Smooth muscle cell (in vitro differentiated cells): ENCODE results near the gene BCL2L13. TPM values are rescaled to one million over a fixed set of nuclear protein-coding genes. Genes with fewer than 3 reads are reported as not detected.

Source experiments
- DNase-seq: peaks from one replicate; lab custom pipeline; 2025; ENCODE audit not compliant: unreplicated experiment; lab: John Stamatoyannopoulos, UW
- H2AFZ ChIP-seq: fragments of 200-600 bp; sonication (generic); 2 replicates; pipeline ENCODE4 v1.6.0; 2016; ENCODE audit warnings: antibody characterized with exemption, low read depth, mild to moderate bottlenecking
- H3F3A ChIP-seq: fragments of 200-600 bp; sonication (generic); 2 replicates; pipeline ENCODE4 v1.6.0; 2017; ENCODE audit warnings: antibody characterized with exemption, low read depth
- H3K27ac ChIP-seq: fragments of 200-600 bp; sonication (generic); 2 replicates; pipeline ENCODE4 v1.5.1; 2016; ENCODE audit warnings: low read depth, mild to moderate bottlenecking
- H3K27me3 ChIP-seq: fragments of 200-600 bp; sonication (generic); 2 replicates; pipeline ENCODE4 v1.6.1; 2016; ENCODE audit warnings: low read depth, mild to moderate bottlenecking
- H3K36me3 ChIP-seq: fragments of 200-600 bp; sonication (generic); 2 replicates; pipeline ENCODE4 v1.5.1; 2016; ENCODE audit warnings: low read depth
- H3K4me1 ChIP-seq: fragments of 200-600 bp; sonication (generic); 2 replicates; pipeline ENCODE4 v1.5.1; 2016; ENCODE audit warnings: low read depth
- H3K4me2 ChIP-seq: fragments of 200-600 bp; sonication (generic); 2 replicates; pipeline ENCODE4 v1.6.0; 2016; ENCODE audit warnings: mild to moderate bottlenecking
- H3K4me3 ChIP-seq: fragments of 200-600 bp; sonication (generic); 2 replicates; pipeline ENCODE4 v1.5.1; 2016; ENCODE audit warnings: mild to moderate bottlenecking
- H3K79me2 ChIP-seq: fragments of 200-600 bp; sonication (generic); 2 replicates; pipeline ENCODE4 v1.6.0; 2016; ENCODE audit warnings: low read depth, mild to moderate bottlenecking
- H3K9ac ChIP-seq: fragments of 200-600 bp; sonication (generic); 2 replicates; pipeline ENCODE4 v1.6.0; 2016; ENCODE audit warnings: low read depth
- H3K9me3 ChIP-seq: fragments of 200-600 bp; sonication (generic); replicated peaks from 2 replicates; pipeline ENCODE4 v1.5.1; 2016; ENCODE audit warnings: low read depth
- H4K20me1 ChIP-seq: fragments of 200-600 bp; sonication (generic); 2 replicates; pipeline ENCODE4 v1.6.0; 2016; ENCODE audit warnings: low read depth
- CTCF ChIP-seq: fragments of 200-600 bp; sonication (generic); IDR thresholded peaks from 2 replicates; pipeline ENCODE4 v1.5.1; 2017; ENCODE audit warnings: borderline replicate concordance, mild to moderate bottlenecking, antibody characterized with exemption; ENCODE audit not compliant: insufficient read depth, poor library complexity, severe bottlenecking
- WGBS: methylation state at CpG from one replicate; pipeline ENCODE4 v1.1.7; 2016; ENCODE audit warnings: low lambda C conversion rate; 5-methylcytosine and 5-hydroxymethylcytosine counted together
- polyA plus RNA-seq: library from polyadenylated mRNA; unstranded; fragments of >200 nt; fragmentation: Nextera tagmentation; extraction: Ambion mirVana; gene quantifications from 2 replicates; pipeline ENCODE4 v1.2.1, GENCODE V29; 2016
- total RNA-seq: library from RNA; depleted of rRNA; stranded (reverse); fragments of >200 nt; gene quantifications from 2 replicates; pipeline ENCODE4 v1.2.3, GENCODE V29; 2014

BCL2L13 gene
- total and polyA plus RNA-seq, 2 experiments from 2014 or later, result 16.7 to 27.0 TPM

- no peak overlapping the region for H3K9ac ChIP-seq
Observed at GRCh38 chr22:17777717-17778044, 139.1 kb downstream of the BCL2L13 start.

GRCh38 chr22:17778412-17778976 lies 139.9 kb downstream of the BCL2L13 start:
- Histone ChIP-seq H3K79me2 (no peaks in the 10 kb centered on the region), H2AFZ (no peak overlapping the region), H3F3A (no peaks in the 10 kb centered on the region), H3K9ac (no peak overlapping the region), H4K20me1 (no peaks in the 10 kb centered on the region), H3K27ac (no peak overlapping the region), H3K4me3 (no peak overlapping the region), H3K9me3 (no peaks in the 10 kb centered on the region), H3K4me2 (no peak overlapping the region), H3K27me3 (no peaks in the 10 kb centered on the region), H3K4me1 (peaks cover 7% of the 10 kb centered on the region), H3K36me3 (no peaks in the 10 kb centered on the region)
- DNase-seq, result no peak
- WGBS, result 97% methylated on average over 23 of the region's 23 CpGs
- no peak for TF ChIP-seq CTCF

More at GRCh38 chr22:17777717-17778044, 139.1 kb downstream of the BCL2L13 start:
- no peak overlapping the region for H2AFZ ChIP-seq
- H3K27ac ChIP-seq, result no peak overlapping the region
- H3K79me2 ChIP-seq, result no peaks in the 10 kb centered on the region
- peaks cover 14% of the 10 kb centered on the region for H3K4me1 ChIP-seq
- 84% methylated on average over 6 of the region's 6 CpGs for WGBS
- H3F3A ChIP-seq, result no peaks in the 10 kb centered on the region
- H3K27me3 ChIP-seq, result no peaks in the 10 kb centered on the region
- H3K4me3 ChIP-seq, result no peak overlapping the region
- H3K4me2 ChIP-seq, result no peak overlapping the region
- H3K36me3 ChIP-seq, result no peaks in the 10 kb centered on the region
- H4K20me1 ChIP-seq, result peaks cover 3% of the 10 kb centered on the region
- no peak for DNase-seq
- no peak for TF ChIP-seq CTCF
- H3K9me3 ChIP-seq, result no peaks in the 10 kb centered on the region

- TF ChIP-seq CTCF, result no peak
- H3K4me2 ChIP-seq, result no peak overlapping the region
- no peak overlapping the region for H3K4me3 ChIP-seq
- H3K4me1 ChIP-seq, result peaks cover 6% of the 10 kb centered on the region
- no peaks in the 10 kb centered on the region for H3F3A ChIP-seq
- WGBS, result 90% methylated on average over 27 of the region's 27 CpGs
- no peaks in the 10 kb centered on the region for H4K20me1 ChIP-seq
- no peaks in the 10 kb centered on the region for H3K27me3 ChIP-seq
- no peaks in the 10 kb centered on the region for H3K36me3 ChIP-seq
- H2AFZ ChIP-seq, result no peak overlapping the region
- no peak overlapping the region for H3K9ac ChIP-seq
- no peaks in the 10 kb centered on the region for H3K9me3 ChIP-seq
- DNase-seq, result no peak
- H3K79me2 ChIP-seq, result no peaks in the 10 kb centered on the region
- H3K27ac ChIP-seq, result no peak overlapping the region
Observed at GRCh38 chr22:17779286-17780115, 140.9 kb downstream of the BCL2L13 start.
